ENCODE results near the gene ANTXR1. TPM values are rescaled to one million over a fixed set of nuclear protein-coding genes. Genes with fewer than 3 reads are reported as not detected.

The ANTXR1 gene
- total and polyA plus RNA-seq, 2 of the 8 experiments (the other 6 are each of a cell fraction or from before 2014, with no cell fraction given), result 15.8 to 44.3 TPM

DNA sequence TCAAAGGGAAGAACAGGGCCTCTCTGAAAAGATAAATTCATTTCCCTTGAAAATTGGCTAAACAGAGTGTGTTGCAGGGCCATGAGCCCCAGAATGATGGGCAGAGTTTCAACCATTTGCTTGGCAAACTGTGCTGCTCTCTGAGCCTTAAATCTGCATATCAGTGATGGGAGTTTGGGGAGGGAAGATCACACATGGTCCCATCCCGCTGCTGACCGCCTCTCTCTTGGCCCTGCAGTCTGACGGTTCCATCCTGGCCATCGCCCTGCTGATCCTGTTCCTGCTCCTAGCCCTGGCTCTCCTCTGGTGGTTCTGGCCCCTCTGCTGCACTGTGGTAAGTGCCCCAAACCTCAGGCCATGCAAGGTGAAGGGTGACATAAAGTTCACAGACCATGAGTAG lies 139.0 kb downstream of the ANTXR1 start:
- 96% methylated on average over 4 of the region's 4 CpGs; no CpG with 5 or more reads in 1 of the 2 experiments for WGBS, 2 experiments (ENCODE audit: extremely low coverage in 1 of 2, insufficient coverage in 1 of 2, insufficient read length in 1 of 2, insufficient replicate concordance in 2 of 2, low coverage in 1 of 2, low lambda C conversion rate in 2 of 2, missing lambda C conversion rate in 1 of 2)
- CTCF ChIA-PET (ENCODE audit: partially characterized antibody), result no interaction called here

More for the DNA sequence above, 139.0 kb downstream of the ANTXR1 start:
- Histone ChIP-seq H3K9me3 (ENCODE audit: insufficient read depth in 2 of 2, low read depth in 1 of 2, low read length in 1 of 2) (no peaks in the 10 kb centered on the region), H3K23me2 (ENCODE audit: low read depth, low read length) (no peaks in the 10 kb centered on the region), H3K79me2 (ENCODE audit: control insufficient read depth in 1 of 2, insufficient read depth in 2 of 2, low read length in 2 of 2) (no peaks in the 10 kb centered on the region), H4K8ac (ENCODE audit: extremely low read depth, insufficient read depth, low read length) (no peak overlapping the region), H3K27ac (ENCODE audit: low read depth, low read length) (no peak overlapping the region), H3K18ac (ENCODE audit: extremely low read depth, low read length) (no peak overlapping the region), H2BK5ac (ENCODE audit: low read depth, low read length) (no peak overlapping the region), H3K56ac (replicated peaks; ENCODE audit: insufficient read length, low read depth, low read length) (no peak overlapping the region), H2BK12ac (ENCODE audit: low read depth, low read length) (no peak overlapping the region), H3K14ac (ENCODE audit: insufficient read length) (no peak overlapping the region), H3K23ac (ENCODE audit: insufficient read length) (no peak overlapping the region), H3K9ac (replicated peaks in 1 of 4; ENCODE audit: extremely low read depth in 1 of 4, low read depth in 3 of 4, low read length in 3 of 4) (no peak overlapping the region), H3K4me1 (replicated peaks in 1 of 4; ENCODE audit: control insufficient read depth in 3 of 4, insufficient read depth in 4 of 4, low read length in 3 of 4) (peaks cover 4 to 10% (median 6%) of the 10 kb centered on the region in 4 experiments; a peak in 4 of 7 replicates), H2BK15ac (ENCODE audit: low read length) (no peak overlapping the region), H4K91ac (replicated peaks; ENCODE audit: insufficient read length, low read length) (no peak overlapping the region), H2AFZ (ENCODE audit: low read length) (no peak overlapping the region), H4K20me1 (replicated peaks in 1 of 2; ENCODE audit: control insufficient read depth in 1 of 2, insufficient read depth in 2 of 2, low read length in 2 of 2) (no peaks in the 10 kb centered on the region), H3K79me1 (ENCODE audit: low read depth, low read length) (no peaks in the 10 kb centered on the region), H2BK120ac (replicated peaks; ENCODE audit: low read depth, low read length) (no peak overlapping the region), H3K4me3 (ENCODE audit: extremely low read depth in 1 of 4, insufficient read depth in 2 of 4, low read depth in 3 of 4, low read length in 4 of 4) (no peak overlapping the region), H3K36me3 (ENCODE audit: control insufficient read depth in 2 of 4, insufficient read depth in 4 of 4, low read length in 3 of 4) (no peaks in the 10 kb centered on the region; a peak in 1 of 8 replicates), H3K4me2 (ENCODE audit: insufficient read depth in 1 of 2, low read depth in 2 of 2, low read length in 2 of 2) (no peak overlapping the region), H2BK20ac (ENCODE audit: low read length) (no peak overlapping the region), H2AK5ac (ENCODE audit: low read depth, low read length) (no peak overlapping the region), H4K5ac (ENCODE audit: insufficient read length, low read depth, low read length) (no peak overlapping the region), H3K27me3 (replicated peaks in 1 of 4; ENCODE audit: control insufficient read depth in 3 of 4, extremely low read depth in 1 of 4, insufficient read depth in 3 of 4, low read length in 3 of 4) (no peaks in the 10 kb centered on the region), H3K4ac (replicated peaks; ENCODE audit: insufficient read length, low read depth, low read length) (no peak overlapping the region)
- no peak for DNase-seq (ENCODE audit: low read depth in 1 of 2, low spot score in 2 of 2)
- no peak for FAIRE-seq
- TF ChIP-seq RNF2 (IDR thresholded peaks at IDR 0.05; ENCODE audit: borderline replicate concordance, low read depth, low read length, missing control alignments, poor library complexity, severe bottlenecking) (no peak), TAF7 (optimal IDR thresholded peaks at IDR 0.05; ENCODE audit: borderline replicate concordance, low read depth, low read length) (no peak), RXRA (IDR thresholded peaks at IDR 0.05; ENCODE audit: insufficient read depth, low read depth, low read length) (no peak), HDAC2 (IDR thresholded peaks at IDR 0.05; ENCODE audit: borderline replicate concordance in 1 of 2, low read depth in 2 of 2, low read length in 2 of 2) (no peak), GABPA (IDR thresholded peaks at IDR 0.05; ENCODE audit: borderline replicate concordance, insufficient read depth, low read length) (no peak), SP1 (IDR thresholded peaks at IDR 0.05; ENCODE audit: low read depth, low read length) (no peak), ZNF274 (IDR thresholded peaks at IDR 0.05; ENCODE audit: borderline replicate concordance, extremely low read depth, low read length) (no peak), SIRT6 (IDR thresholded peaks at IDR 0.05; ENCODE audit: low read length) (no peak), CREB1 (IDR thresholded peaks at IDR 0.05) (no peak), CBX8 (IDR thresholded peaks at IDR 0.05; ENCODE audit: borderline replicate concordance, low read depth, low read length) (no peak)
- TF ChIP-seq, protein P1, sequence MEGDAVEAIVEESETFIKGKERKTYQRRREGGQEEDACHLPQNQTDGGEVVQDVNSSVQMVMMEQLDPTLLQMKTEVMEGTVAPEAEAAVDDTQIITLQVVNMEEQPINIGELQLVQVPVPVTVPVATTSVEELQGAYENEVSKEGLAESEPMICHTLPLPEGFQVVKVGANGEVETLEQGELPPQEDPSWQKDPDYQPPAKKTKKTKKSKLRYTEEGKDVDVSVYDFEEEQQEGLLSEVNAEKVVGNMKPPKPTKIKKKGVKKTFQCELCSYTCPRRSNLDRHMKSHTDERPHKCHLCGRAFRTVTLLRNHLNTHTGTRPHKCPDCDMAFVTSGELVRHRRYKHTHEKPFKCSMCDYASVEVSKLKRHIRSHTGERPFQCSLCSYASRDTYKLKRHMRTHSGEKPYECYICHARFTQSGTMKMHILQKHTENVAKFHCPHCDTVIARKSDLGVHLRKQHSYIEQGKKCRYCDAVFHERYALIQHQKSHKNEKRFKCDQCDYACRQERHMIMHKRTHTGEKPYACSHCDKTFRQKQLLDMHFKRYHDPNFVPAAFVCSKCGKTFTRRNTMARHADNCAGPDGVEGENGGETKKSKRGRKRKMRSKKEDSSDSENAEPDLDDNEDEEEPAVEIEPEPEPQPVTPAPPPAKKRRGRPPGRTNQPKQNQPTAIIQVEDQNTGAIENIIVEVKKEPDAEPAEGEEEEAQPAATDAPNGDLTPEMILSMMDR (IDR thresholded peaks at IDR 0.05; ENCODE audit: control extremely low read depth in 1 of 3, insufficient read depth in 1 of 3, low read depth in 1 of 3, low read length in 3 of 3), result no peak
- POLR2A ChIA-PET (ENCODE audit: partially characterized antibody), result no interaction called here

Measured in H1 (cell line).